AG04449 (cell line): Measurements from ENCODE around the gene TRAM2.

Experiments used
- CTCF ChIA-PET: fragments of 350-600 bp; formaldehyde crosslinking; extraction: SDS; loops from one replicate; lab custom pipeline; 2021; ENCODE audit warnings: antibody characterized with exemption; lab: Yijun Ruan, JAX
- POLR2A ChIA-PET: fragments of 400-600, 350-600 bp; formaldehyde crosslinking; extraction: SDS; loops from one replicate; lab custom pipeline; 2020; ENCODE audit warnings: antibody characterized with exemption, inconsistent platforms; lab: Yijun Ruan, JAX
- DNase-seq: peaks from one replicate; pipeline ENCODE4 v3.0.0-alpha.2; 2010; ENCODE audit warnings: low read depth, low spot score
- H3K4me3 ChIP-seq: 2 replicates; pipeline ENCODE4 v1.5.1; 2011; ENCODE audit warnings: low read depth, mild to moderate bottlenecking, control low read depth, low read length
- CTCF ChIP-seq: IDR thresholded peaks from one replicate; pipeline ENCODE4 v1.5.1; 2011; ENCODE audit warnings: mild to moderate bottlenecking, moderate library complexity, low read length, control low read depth, inconsistent platforms; ENCODE audit not compliant: insufficient read depth; ENCODE audit errors: missing control alignments

The TRAM2 gene

GRCh38 chr6:52494298-52495072 lies 82.4 kb downstream of the TRAM2 start:
- no peak for TF ChIP-seq CTCF
- ChIA-PET CTCF (interaction anchor here (1.0 to 1.9 kb wide), 3 partner anchors 78 to 169 kb away, joined by 3 to 11 read pairs (median 5); no protein-coding TSS in a partner anchor), POLR2A (interaction anchor here (0.6 kb wide), 1 partner anchor 73 kb away, joined by 3 read pairs; no protein-coding TSS in a partner anchor)
- DNase-seq, result no peak
- H3K4me3 ChIP-seq, result no peak overlapping the region

GRCh38 chr6:52493669-52494068 lies 83.2 kb downstream of the TRAM2 start:
- no peak for TF ChIP-seq CTCF
- CTCF ChIA-PET, result interaction anchor here (1.9 kb wide), 1 partner anchor 77 kb away, joined by 11 read pairs; no protein-coding TSS in a partner anchor
- H3K4me3 ChIP-seq, result no peak overlapping the region
- no peak for DNase-seq
- POLR2A ChIA-PET, result interaction anchor here (0.6 kb wide), 1 partner anchor 74 kb away, joined by 3 read pairs; no protein-coding TSS in a partner anchor

GRCh38 chr6:52491203-52492069 lies 85.4 kb downstream of the TRAM2 start:
- no peak overlapping the region for H3K4me3 ChIP-seq
- TF ChIP-seq CTCF, result no peak
- DNase-seq, result no peak
- ChIA-PET POLR2A (interaction anchor here (0.9 kb wide), 1 partner anchor 12 kb away, joined by 3 read pairs; no protein-coding TSS in a partner anchor), CTCF (interaction anchor here (0.8 to 1.3 kb wide), 3 partner anchors 75 to 160 kb away, joined by 3 read pairs; partner anchors contain the start of gene TRAM2)

GRCh38 chr6:52489881-52490280 lies 87.0 kb downstream of the TRAM2 start:
- DNase-seq, result no peak
- H3K4me3 ChIP-seq, result no peak overlapping the region
- ChIA-PET POLR2A (no interaction called here), CTCF (interaction anchor here (1.1 kb wide), 1 partner anchor 84 kb away, joined by 3 read pairs; no protein-coding TSS in a partner anchor)
- TF ChIP-seq CTCF, result no peak

GRCh38 chr6:52483671-52484003 lies 93.2 kb downstream of the TRAM2 start:
- TF ChIP-seq CTCF, result no peak
- ChIA-PET POLR2A (no interaction called here), CTCF (no interaction called here)
- H3K4me3 ChIP-seq, result no peak overlapping the region
- DNase-seq, result no peak
